B cell (primary cell): ENCODE results near the gene PCOLCE2. TPM values are rescaled to one million over a fixed set of nuclear protein-coding genes. Genes with fewer than 3 reads are reported as not detected.

ENCODE experiments used
- ATAC-seq: fragments of 200-7000 bp; cut with Tn5 transposase; one replicate; pipeline ENCODE4 v1.10.0; 2021; ENCODE audit warnings: low read depth, mild to moderate bottlenecking, moderate number of reproducible peaks, moderate library complexity
- CTCF ChIA-PET: fragments of 350-600 bp; sonication (Branson Sonifier 250); formaldehyde crosslinking; loops from one replicate; lab custom pipeline; 2021; ENCODE audit warnings: antibody characterized with exemption, inconsistent platforms; lab: Charles Lee
- POLR2A ChIA-PET: fragments of 350-600 bp; sonication (Branson Sonifier 250); formaldehyde crosslinking; loops from one replicate; lab custom pipeline; 2021; ENCODE audit warnings: antibody characterized with exemption; lab: Charles Lee
- DNase-seq: peaks from one replicate; pipeline ENCODE4 v3.0.0; 2013
- H2AFZ ChIP-seq: 2 replicates; pipeline ENCODE4 v1.6.1; 2012; ENCODE audit warnings: mild to moderate bottlenecking, low read depth, low read length; ENCODE audit not compliant: insufficient read depth, poor library complexity, severe bottlenecking
- H3K27ac ChIP-seq, 2 donors: 1 replicate in 1 of 2; 2 replicates in 1 of 2; pipeline ENCODE4 v1.5.1; 2012 to 2013; ENCODE audit warnings: low read length in 2 of 2, mild to moderate bottlenecking in 2 of 2, moderate library complexity in 1 of 2
- H3K27me3 ChIP-seq, 4 experiments: fragments of 200-600 bp in 1 of 4; sonication (generic) in 1 of 4; replicated peaks in 1 of 4; 1 replicate in 2 of 4; 2 replicates in 2 of 4; pipeline versions ENCODE4 v1.6.1 to v1.7.0; 2013 to 2016; ENCODE audit warnings: low read length in 3 of 4, mild to moderate bottlenecking in 2 of 4, mixed read lengths in 1 of 4, moderate library complexity in 1 of 4; ENCODE audit not compliant: insufficient read depth in 4 of 4, control insufficient read depth in 3 of 4; ENCODE audit errors: control extremely low read depth in 1 of 4
- H3K36me3 ChIP-seq, 2 experiments: replicated peaks in 1 of 2; 1 replicate in 1 of 2; 2 replicates in 1 of 2; pipeline versions ENCODE4 v1.6.1 to v1.7.1; 2013; ENCODE audit warnings: low read length in 1 of 2; ENCODE audit not compliant: insufficient read depth in 2 of 2, control insufficient read depth in 1 of 2; ENCODE audit errors: control extremely low read depth in 1 of 2, extremely low read depth in 1 of 2
- H3K4me1 ChIP-seq, 2 donors: fragments of 200-600 bp in 1 of 2; sonication (generic) in 1 of 2; 1 replicate in 1 of 2; 2 replicates in 1 of 2; pipeline versions ENCODE4 v1.5.1 to v1.6.1; 2013 to 2017; ENCODE audit warnings: low read length in 2 of 2; ENCODE audit not compliant: control insufficient read depth in 2 of 2, insufficient read depth in 2 of 2
- H3K4me2 ChIP-seq: replicated peaks from 2 replicates; pipeline ENCODE3; 2012; ENCODE audit warnings: mild to moderate bottlenecking, low read depth, low read length; ENCODE audit not compliant: poor library complexity, severe bottlenecking
- H3K4me3 ChIP-seq, 5 experiments: fragments of 200-600 bp in 1 of 5; sonication (generic) in 1 of 5; 1 replicate in 3 of 5; 2 replicates in 2 of 5; pipeline versions ENCODE4 v1.5.1 to v1.7.0; 2011 to 2016; ENCODE audit warnings: low read length in 4 of 5, mild to moderate bottlenecking in 4 of 5, low read depth in 2 of 5, control low read depth in 1 of 5, moderate library complexity in 1 of 5; ENCODE audit not compliant: insufficient read depth in 1 of 5; ENCODE audit errors: control extremely low read depth in 1 of 5, extremely low read depth in 1 of 5
- H3K79me2 ChIP-seq: fragments of 200-600 bp; sonication (generic); one replicate; pipeline ENCODE4 v1.6.0; 2016; ENCODE audit warnings: low read length; ENCODE audit not compliant: control insufficient read depth, insufficient read depth
- H3K9ac ChIP-seq: fragments of 200-600 bp; sonication (generic); 2 replicates; pipeline ENCODE4 v1.6.1; 2017; ENCODE audit warnings: mild to moderate bottlenecking, low read length, moderate library complexity
- H3K9me3 ChIP-seq, 3 donors: one replicate each; pipeline versions ENCODE4 v1.6.1 to v1.7.1; 2013; ENCODE audit warnings: low read length in 2 of 3; ENCODE audit not compliant: control insufficient read depth in 2 of 3, insufficient read depth in 1 of 3; ENCODE audit errors: control extremely low read depth in 1 of 3
- H4K20me1 ChIP-seq: 2 replicates; pipeline ENCODE4 v1.6.0; 2012; ENCODE audit warnings: mild to moderate bottlenecking, low read length; ENCODE audit not compliant: insufficient read depth, control insufficient read depth, poor library complexity, severe bottlenecking
- H3K27ac Mint-ChIP-seq: one replicate; pipeline ENCODE4 v1.8.0; 2021; ENCODE audit warnings: mixed read lengths
- H3K27me3 Mint-ChIP-seq: one replicate; pipeline ENCODE4 v1.8.0; 2021; ENCODE audit warnings: mixed read lengths
- H3K4me1 Mint-ChIP-seq: one replicate; pipeline ENCODE4 v1.8.0; 2021; ENCODE audit warnings: mixed read lengths
- H3K4me3 Mint-ChIP-seq: one replicate; pipeline ENCODE4 v1.8.0; 2021; ENCODE audit warnings: mixed read lengths
- H3K9me3 Mint-ChIP-seq: one replicate; pipeline ENCODE4 v1.8.0; 2022; ENCODE audit warnings: mixed read lengths; ENCODE audit not compliant: insufficient read depth
- CTCF ChIP-seq: fragments of 200-600 bp; IDR thresholded peaks from one replicate; pipeline ENCODE4 v1.8.0; 2022; ENCODE audit warnings: antibody characterized with exemption, mild to moderate bottlenecking
- EZH2 ChIP-seq: IDR thresholded peaks from 2 replicates; pipeline ENCODE4 v1.6.1; 2012; ENCODE audit warnings: borderline replicate concordance, low read depth, mild to moderate bottlenecking, moderate library complexity, low read length; ENCODE audit not compliant: insufficient read depth, poor library complexity, severe bottlenecking
- WGBS: methylation state at CpG from one replicate; pipeline ENCODE4 v1.1.5; 2013; ENCODE audit warnings: missing lambda C conversion rate; ENCODE audit not compliant: insufficient coverage; 5-methylcytosine and 5-hydroxymethylcytosine counted together
- intact Hi-C: fragments of 100-400 bp; cut with micrococcal nuclease; formaldehyde crosslinking; loops from one replicate; pipeline ENCODE4 v1.10.0; 2022
- polyA plus RNA-seq: library from polyadenylated mRNA; depleted of rRNA; stranded (reverse); fragments of >200 nt; gene quantifications from 2 replicates; pipeline ENCODE4 v1.2.3, GENCODE V29; 2012
- total RNA-seq, 2 donors: library from RNA; stranded (reverse); fragments of 120-200 nt in 1 of 2; gene quantifications; 1 replicate in 1 of 2; 2 replicates in 1 of 2; pipeline versions ENCODE4 v1.2.3 to v1.2.4, GENCODE V29; 2013 to 2022

PCOLCE2 gene
- total and polyA plus RNA-seq, 2 donors (not counting 1 experiment from before 2014, with no cell fraction given): not detected

GRCh38 chr3:142828703-142829305 is 60.1 kb downstream of the PCOLCE2 start:
- H3K4me3 Mint-ChIP-seq: no peak overlapping the region
- WGBS: 13% methylated on average over 3 of the region's 9 CpGs
- Histone ChIP-seq H3K9me3 (no peaks in the 10 kb centered on the region), H4K20me1 (no peaks in the 10 kb centered on the region), H3K4me2 (no peak overlapping the region), H3K27ac (no peak overlapping the region), H3K27me3 (peaks cover 0 to 3% (median 0%) of the 10 kb centered on the region in 4 experiments), H3K79me2 (no peaks in the 10 kb centered on the region), H2AFZ (no peak overlapping the region), H3K36me3 (no peaks in the 10 kb centered on the region), H3K9ac (no peak overlapping the region), H3K4me1 (no peaks in the 10 kb centered on the region), H3K4me3 (no peak overlapping the region)
- intact Hi-C loops: no loop called here
- POLR2A ChIA-PET: no interaction called here
- H3K27me3 Mint-ChIP-seq: peaks cover 18% of the 10 kb centered on the region
- H3K9me3 Mint-ChIP-seq: no peaks in the 10 kb centered on the region
- no peak for TF ChIP-seq EZH2
- TF ChIP-seq CTCF: peak; percentile 77
- DNase-seq: peak; percentile 54
- ATAC-seq: peak; percentile 73
- CTCF ChIA-PET: interaction anchor here (0.8 to 1.7 kb wide), 10 partner anchors 11 to 935 kb away, joined by 3 to 5 read pairs (median 4); no protein-coding TSS in a partner anchor
- H3K27ac Mint-ChIP-seq: no peak overlapping the region
- no peaks in the 10 kb centered on the region for H3K4me1 Mint-ChIP-seq

- Histone ChIP-seq H3K4me3 (no peak overlapping the region), H3K9me3 (no peaks in the 10 kb centered on the region), H4K20me1 (no peaks in the 10 kb centered on the region), H3K27me3 (no peaks in the 10 kb centered on the region), H3K79me2 (no peaks in the 10 kb centered on the region), H3K9ac (no peak overlapping the region), H2AFZ (no peak overlapping the region), H3K4me1 (no peaks in the 10 kb centered on the region), H3K27ac (no peak overlapping the region), H3K36me3 (no peaks in the 10 kb centered on the region), H3K4me2 (no peak overlapping the region)
- POLR2A ChIA-PET: no interaction called here
- Mint-ChIP-seq H3K4me1 (no peaks in the 10 kb centered on the region), H3K9me3 (no peaks in the 10 kb centered on the region), H3K27me3 (no peaks in the 10 kb centered on the region), H3K4me3 (no peak overlapping the region), H3K27ac (no peak overlapping the region)
- DNase-seq (no peak), ATAC-seq (no peak)
- no peak for TF ChIP-seq EZH2
- no peak for TF ChIP-seq CTCF
- intact Hi-C loops: no loop called here
- CTCF ChIA-PET: interaction anchor here (0.7 kb wide), 1 partner anchor 11 kb away, joined by 3 read pairs; no protein-coding TSS in a partner anchor
Measured at GRCh38 chr3:142819179-142819578, 69.7 kb downstream of the PCOLCE2 start.
